GM18867 (cell line): ENCODE data around the gene ANKRD13A.
A peak's percentile ranks its signal among the peaks of the same experiment; 100 is the strongest.
"Not testable (repeated sequence)": the region's sequence is repeated elsewhere in the genome, so short reads cannot be mapped to it uniquely, and the experiment has no call there.

ENCODE experiments used
- ATAC-seq: cut with Tn5 transposase; IDR thresholded peaks from one replicate; pipeline ENCODE4 v1.9.1; 2021; ENCODE audit warnings: mild to moderate bottlenecking, moderate library complexity; ENCODE audit not compliant: unreplicated experiment

The ANKRD13A gene

DNA sequence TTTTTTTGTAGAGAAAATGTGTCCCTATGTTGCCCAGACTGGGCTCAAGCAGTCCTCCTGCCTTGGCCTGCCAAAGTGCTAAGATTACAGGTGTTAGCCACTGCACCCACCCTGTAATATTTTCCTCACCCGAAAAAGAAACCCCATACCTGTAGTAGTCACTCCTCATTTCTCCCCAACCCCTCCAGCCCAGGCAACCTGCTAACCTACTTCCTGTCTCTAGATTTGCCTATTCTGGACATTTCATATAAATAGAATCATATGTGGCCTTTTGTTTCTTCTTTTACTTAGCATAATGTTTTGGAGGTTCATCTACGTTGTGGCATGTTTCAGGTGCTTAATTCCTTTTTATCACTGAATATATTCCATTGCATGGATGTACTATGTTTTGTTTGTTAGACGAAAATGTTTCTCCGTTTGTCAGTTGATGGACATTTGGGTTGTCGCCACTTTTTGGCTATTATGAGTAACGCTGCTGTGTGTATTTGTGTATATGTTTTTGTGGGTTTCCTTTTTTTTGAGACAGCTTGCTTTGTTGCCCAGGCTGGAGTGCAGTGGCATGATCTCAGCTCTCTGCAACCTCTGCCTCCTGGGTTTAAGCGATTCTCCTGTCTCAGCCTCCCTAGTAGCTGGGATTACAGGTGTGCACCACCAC, 6.2 kb downstream of the ANKRD13A start:
- peak; percentile 53 for ATAC-seq

- ATAC-seq = no peak
Observed at GRCh38 chr12:110006115-110006514, 6.9 kb downstream of the ANKRD13A start.

GRCh38 chr12:110007881-110008280, 8.7 kb downstream of the ANKRD13A start:
- ATAC-seq = no peak

DNA sequence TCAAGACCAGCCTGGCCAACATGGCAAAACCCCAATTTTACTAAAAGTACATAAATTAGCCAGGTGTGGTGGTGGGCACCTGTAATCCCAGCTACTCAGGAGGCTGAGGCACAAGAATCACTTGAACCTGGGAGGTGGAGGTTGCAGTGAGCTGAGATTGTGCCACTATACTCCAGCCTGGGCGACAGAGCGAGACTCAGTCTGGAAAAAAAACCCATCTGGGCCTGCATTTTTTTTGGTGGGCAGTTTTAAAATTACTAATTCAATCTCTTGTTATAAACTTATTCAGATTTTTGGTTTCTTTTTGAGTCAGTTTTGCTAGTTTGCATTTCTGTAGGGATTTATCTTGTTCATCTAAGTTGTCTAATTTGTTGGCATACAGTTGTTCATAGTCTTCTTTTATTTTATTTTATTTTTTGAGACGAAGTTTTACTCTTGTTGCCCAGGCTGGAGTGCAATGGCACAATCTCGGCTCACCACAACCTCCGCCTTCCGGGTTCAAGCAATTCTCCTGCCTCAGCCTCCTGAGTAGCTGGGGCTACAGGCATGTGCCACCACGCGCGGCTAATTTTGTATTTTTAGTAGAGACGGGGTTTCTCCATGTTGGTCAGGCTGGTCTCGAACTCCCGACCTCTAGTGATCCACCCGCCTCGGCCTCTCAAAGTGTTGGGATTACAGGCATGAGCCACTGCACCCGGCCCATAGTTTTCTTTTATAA, 9.6 kb downstream of the ANKRD13A start:
- not testable (repeated sequence) for ATAC-seq

GRCh38 chr12:110010853-110011723, 11.9 kb downstream of the ANKRD13A start:
- peak; percentile 36 for ATAC-seq

- peak; percentile 65 for ATAC-seq
Observed at GRCh38 chr12:110012137-110012536, 12.9 kb downstream of the ANKRD13A start.

GRCh38 chr12:110012659-110013058, 13.4 kb downstream of the ANKRD13A start:
- ATAC-seq = no peak

DNA sequence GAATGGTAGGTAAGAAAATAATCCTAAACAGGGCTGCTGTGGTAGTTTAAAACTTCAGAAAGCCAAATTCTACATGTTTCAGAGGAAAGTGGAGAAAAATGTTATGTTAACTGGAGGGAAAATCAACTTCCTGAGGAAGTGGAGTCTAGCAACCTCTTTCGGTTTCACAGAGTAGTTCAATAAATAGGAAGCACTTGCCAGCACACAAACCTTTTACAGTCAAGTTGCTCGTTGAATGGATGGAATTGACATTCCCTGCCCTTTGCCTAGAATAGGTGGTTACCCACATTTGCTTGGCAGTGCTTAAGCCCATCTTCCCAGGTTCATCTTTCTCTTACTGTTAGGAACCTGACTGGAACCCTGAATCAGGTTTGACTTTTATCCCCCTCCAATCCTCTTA, 15.9 kb downstream of the ANKRD13A start:
- ATAC-seq = no peak

GRCh38 chr12:110020956-110021355, 21.7 kb downstream of the ANKRD13A start:
- no peak for ATAC-seq

GRCh38 chr12:110023059-110023980, 24.1 kb downstream of the ANKRD13A start:
- ATAC-seq = no peak

DNA sequence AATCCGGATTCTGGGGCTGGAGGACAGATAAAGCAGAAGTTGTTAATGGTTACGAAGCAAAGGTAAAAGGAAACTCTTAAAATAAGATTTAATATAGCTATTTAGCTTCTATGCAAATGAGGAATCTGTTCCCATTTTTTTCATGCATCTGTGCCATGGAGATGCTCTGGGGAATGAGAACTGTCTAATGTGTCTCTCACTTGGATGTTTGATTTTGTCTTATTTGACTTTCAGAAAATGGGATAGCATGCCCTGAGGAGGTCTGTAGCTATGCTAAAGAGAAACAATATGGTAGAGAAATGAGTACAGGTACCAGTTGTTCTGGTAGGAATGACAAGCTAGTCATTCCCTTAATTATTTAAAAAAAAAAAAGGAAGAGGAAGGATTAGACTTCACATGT, 24.8 kb downstream of the ANKRD13A start:
- no peak for ATAC-seq

DNA sequence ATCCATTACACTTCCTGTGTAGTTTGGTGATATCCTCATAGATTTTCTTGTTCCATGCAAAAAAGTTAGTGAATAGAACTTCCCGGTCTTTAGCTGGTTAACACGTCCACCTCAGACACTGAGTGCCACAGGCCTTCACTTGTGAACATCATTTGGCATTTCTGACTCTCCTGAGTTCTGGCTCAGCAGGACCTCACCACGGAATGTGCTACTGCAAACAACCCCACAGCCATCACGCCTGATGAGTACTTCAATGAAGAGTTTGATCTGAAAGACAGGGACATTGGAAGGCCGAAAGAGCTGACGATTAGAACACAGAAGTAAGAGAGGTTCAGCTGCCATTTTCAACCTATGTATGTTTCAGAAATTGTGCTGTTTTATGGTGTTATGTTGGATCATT, 29.1 kb downstream of the ANKRD13A start:
- no peak for ATAC-seq

- no peak for ATAC-seq
Observed at GRCh38 chr12:110029290-110029815, 30.1 kb downstream of the ANKRD13A start.

GRCh38 chr12:110033888-110034287, 34.7 kb downstream of the ANKRD13A start:
- no peak for ATAC-seq

GRCh38 chr12:110035534-110036104, 36.4 kb downstream of the ANKRD13A start:
- no peak for ATAC-seq

GRCh38 chr12:110037315-110037714, 38.1 kb downstream of the ANKRD13A start:
- no peak for ATAC-seq

- ATAC-seq = no peak
Observed at GRCh38 chr12:110038741-110039084, 39.5 kb downstream of the ANKRD13A start.

GRCh38 chr12:110039085-110039807, 40.0 kb downstream of the ANKRD13A start:
- no peak for ATAC-seq

- no peak for ATAC-seq
Observed at GRCh38 chr12:110042264-110042663, 43.0 kb downstream of the ANKRD13A start.
